NCI-H1694 (cell line): ENCODE measurements around the gene PPFIA1.
"Not testable (repeated sequence)": the region's sequence is repeated elsewhere in the genome, so short reads cannot be mapped to it uniquely, and the experiment has no call there.

Experiments used
- DNase-seq: peaks from one replicate; lab custom pipeline; 2025; lab: John Stamatoyannopoulos, UW

Gene PPFIA1

DNA sequence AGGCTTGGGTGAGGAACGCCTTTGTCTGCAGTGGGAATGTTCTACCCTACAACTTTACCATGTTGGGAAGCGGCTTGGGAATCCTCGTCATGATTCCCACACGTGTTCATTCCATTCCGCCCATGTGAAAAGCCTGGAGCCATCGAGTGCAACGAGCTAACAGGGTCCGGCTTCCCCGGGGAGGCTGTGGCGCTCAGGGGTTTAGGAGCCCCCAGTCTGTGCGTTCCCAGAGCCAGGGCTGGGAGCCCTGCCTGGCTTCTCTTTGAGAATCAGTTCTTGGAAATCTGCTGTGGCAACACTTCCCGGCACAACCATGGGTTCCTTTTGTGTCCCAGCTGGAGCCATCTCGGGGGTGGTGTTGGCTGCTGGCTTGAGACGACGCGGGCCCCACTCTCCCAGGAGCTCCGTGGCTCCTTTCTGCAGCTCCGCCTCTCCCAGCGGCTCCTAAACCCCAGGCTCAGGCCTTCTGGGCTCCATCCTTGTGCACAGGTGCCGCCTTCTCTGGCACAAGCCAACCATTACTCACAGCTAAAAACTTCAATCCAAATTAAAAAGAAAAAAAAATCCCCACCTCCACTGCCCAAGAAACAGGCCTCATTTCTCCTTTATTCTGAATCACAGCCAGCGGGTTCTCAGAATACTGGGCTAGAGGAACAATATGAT, 18.7 kb upstream of the PPFIA1 start:
- no peak for DNase-seq

DNA sequence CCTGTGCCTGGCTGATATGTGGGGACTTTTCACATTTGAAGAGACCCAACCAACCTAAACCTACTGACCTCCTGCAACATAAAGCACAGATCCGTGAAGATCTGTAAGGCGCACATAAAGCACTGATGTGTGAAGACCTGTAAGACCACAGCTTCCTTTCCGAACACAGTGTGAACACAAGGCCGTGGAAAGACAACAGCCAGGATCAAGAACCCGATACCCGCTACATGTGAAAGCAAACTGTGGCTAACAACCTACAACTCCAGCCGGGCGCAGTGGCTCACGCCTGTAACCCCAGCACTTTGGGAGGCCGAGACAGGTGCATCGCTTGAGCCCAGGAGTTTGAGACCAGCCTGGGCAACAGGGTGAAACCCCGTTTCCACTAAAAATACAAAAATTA, 17.6 kb upstream of the PPFIA1 start:
- no peak for DNase-seq

DNA sequence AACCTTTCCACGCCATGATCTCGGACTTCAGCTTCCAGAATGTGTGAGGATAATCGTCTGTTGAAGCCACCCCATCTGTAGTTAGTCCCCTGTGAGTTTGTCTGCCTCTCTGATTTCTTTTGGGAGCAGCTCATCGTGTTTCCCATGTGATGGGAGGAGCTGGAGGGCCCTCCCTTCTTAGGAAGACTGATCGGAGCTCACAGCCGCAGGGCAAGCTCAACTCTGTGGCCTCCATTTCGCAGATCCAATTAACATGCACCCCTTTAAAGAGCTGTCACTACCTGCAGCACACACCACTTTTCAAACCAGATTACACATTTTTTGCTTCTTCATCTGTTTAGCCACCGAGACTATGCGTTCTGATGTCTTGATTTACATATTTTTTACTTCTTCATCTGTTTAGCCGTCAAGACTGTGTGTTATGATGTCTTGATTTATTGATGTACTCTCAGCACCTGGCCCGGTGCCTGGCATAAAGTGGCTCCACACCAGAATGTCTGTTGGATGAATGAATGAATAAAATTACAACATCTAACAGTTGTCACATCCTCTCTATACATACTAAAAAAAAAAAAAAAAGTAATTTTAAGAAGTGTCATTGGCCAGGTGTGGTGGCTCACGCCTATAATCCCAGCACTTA, 14.9 kb upstream of the PPFIA1 start:
- DNase-seq, result no peak

DNA sequence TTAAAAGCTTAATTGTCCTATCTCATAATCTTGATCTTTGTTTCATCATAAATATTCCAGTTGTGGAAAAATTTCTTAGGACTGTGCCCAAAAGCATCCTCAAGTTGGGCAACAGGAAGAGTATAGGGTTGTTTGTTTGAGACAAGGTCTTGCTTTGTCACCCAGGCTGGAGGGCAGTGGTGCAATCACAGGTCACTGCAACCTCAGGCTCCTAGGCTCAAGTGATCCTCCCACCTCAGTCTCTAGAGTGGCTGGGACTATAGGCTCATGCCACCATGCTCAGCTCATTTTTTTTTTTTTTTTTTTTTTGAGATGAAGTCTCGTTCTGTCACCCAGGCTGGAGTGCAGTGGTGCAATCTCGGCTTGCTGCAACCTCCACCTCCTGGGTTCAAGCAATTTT, 11.4 kb upstream of the PPFIA1 start:
- not testable (repeated sequence) for DNase-seq

DNA sequence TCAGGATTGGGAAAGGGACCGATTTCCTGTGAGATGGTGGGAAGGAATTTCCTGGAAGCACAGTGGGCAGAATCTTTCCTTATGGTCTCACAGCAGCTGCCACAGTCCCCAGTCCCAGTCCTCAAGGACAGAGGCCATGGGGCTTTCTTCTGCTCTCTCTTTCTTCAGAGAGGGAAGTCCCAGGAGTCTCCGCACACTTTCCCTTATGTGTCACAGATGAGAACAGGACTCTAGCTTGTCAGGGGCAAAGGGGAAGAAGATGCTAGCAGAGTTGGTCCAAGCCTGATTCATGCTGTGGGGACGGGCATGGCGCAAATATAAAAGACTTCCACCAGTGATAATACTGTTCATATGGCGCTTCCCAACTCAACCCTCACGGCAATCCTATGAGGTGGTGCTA, 7.5 kb upstream of the PPFIA1 start:
- no peak for DNase-seq

DNA sequence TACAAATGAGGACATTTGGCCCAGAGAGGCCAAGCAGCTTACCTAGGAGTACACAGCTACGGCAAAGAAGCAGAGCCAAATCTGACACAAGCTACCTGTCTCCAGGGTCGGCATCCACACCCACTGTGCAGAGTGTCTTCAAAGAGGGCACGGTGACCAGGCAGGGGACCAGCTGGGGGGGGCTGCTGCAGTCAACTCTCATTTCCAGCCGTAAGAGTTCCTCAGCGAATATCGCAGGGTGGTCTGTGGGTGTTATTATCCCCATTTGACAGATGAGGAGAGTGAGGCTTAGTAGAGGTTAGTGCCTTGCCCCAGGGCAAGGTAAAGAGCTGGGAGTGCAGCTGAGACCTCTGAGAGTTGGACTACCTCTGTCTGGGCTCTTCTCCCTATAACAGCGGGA, 7.1 kb upstream of the PPFIA1 start:
- no peak for DNase-seq

DNA sequence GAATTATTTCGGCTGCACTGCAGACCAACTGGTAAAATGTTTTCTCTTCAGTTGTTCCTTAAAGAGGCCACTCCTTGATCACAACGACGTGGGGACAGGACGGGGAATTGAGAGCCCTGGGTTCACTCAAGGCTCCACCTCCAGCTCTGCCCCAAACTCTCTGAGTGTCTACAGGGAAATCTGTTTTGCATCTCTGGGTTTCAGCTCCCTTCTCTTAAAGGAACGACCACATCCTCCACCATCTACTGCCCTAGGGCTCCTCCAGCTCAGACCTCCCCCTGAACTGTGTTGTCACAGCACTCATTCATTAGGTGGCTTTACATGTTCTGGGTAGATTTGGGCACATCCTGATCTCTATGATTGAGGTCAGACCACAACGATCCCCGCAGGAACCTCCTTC, 5.1 kb upstream of the PPFIA1 start:
- no peak for DNase-seq

DNA sequence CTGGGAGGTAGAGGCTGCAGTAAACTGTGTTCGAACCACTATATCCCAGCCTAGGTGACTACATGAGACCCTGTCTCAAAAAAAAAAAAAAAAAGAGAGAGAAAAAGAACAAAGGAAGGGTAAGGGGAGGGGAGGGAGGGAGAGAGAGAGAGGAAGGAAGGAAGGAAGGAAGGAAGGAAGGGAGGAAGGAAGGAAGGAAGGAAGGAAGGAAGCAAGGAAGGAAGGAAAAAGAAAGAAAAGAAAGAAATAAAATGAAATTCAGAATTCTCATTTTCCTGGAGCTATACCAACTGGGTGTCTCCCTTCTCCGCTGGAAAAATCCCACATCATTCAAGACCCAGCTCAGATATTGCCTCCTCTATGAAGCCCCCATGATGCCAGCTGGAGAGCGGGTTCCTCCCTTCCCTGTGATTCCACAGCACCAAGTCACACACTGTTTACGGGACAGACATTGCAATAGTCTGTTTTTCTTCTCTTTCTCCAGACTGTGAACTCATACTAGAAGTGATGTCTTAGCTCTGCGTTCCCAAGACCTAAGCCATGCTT, 3.0 kb upstream of the PPFIA1 start:
- no peak for DNase-seq

DNA sequence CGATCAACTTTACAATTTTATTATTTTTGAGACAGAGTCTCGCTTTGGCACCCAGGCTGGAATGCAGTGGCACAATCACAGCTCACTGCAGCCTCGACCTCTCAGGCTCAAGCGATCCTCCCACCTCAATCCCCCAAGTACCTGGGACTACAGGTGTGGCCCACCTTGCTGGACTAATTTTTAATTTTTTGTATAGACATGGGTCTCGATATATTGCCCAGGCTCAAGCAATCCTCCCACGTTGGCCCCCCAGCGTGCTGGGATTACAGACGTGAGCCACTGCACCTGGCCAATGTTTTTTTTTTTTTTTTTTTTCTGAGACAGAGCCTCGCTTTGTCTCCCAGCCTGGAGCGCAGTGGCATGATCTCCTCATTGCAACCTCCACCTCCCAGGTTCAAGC, 2.0 kb upstream of the PPFIA1 start:
- DNase-seq, result no peak

DNA sequence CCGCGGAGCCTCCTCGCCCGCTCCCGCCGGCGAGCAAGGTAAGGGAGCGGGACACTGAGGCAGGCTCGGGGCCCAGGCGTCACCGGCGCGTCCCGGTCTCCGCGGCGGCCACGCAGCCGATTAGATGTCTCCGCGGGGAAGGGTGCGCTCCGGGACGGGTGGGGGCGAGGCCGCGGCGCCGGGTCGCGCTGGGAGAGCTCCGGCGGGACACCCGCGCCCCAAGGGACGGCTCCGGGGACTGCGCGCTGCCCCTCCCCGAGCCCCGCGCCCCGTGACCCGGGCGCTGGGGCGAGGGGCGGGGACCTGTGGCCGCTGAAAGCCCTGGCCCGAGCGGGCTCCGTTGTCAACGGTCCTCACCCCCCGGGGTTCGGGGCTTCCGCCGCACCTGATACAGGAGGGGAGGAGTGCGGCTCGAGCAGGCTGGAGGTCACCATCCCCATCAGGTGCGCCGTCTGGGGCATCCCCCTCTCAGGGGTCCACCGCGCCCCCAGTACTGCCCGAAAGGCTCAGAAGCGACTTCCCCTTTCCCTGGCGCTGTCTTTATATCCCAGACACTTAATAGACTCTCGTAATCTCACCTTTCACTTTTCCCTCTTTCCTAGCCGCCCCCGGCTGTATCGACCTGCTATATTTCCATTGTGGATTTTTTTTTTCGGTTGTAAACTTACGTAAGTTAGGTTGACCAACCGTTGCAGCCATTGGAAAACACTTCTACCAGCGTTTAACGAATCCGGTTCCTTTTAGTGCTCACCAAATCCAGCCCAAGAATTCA, 573 bp downstream of the PPFIA1 start:
- DNase-seq, result no peak

DNA sequence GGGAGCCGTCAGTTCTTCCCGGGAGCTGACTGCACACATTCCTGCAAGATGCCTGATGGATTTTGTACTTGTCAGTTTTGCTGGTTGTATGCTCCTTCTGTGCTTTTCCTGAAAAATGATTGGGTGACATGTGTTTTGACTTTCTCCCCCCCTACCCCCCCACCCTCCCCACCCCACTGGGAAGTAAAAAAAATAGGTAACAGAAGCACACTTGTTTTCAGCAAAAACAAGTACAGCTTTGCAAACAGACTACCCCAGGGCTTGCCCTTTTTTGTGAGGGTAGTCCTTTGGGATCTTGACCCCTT, 1.1 kb downstream of the PPFIA1 start:
- DNase-seq, result no peak

DNA sequence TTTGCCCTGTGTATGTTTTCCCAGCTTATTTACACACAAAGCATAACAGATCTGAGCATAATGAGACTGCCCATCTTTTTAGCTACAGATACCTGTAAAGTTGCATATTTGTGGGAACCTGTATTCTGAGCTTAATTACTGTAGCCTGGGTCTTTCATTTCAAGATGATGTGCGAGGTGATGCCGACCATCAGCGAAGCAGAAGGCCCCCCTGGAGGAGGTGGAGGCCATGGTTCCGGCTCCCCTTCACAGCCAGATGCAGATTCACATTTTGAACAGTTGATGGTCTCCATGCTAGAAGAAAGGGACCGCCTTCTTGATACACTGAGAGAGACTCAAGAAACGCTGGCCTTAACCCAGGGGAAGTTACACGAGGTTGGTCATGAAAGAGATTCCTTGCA, 1.5 kb downstream of the PPFIA1 start:
- DNase-seq, result no peak

DNA sequence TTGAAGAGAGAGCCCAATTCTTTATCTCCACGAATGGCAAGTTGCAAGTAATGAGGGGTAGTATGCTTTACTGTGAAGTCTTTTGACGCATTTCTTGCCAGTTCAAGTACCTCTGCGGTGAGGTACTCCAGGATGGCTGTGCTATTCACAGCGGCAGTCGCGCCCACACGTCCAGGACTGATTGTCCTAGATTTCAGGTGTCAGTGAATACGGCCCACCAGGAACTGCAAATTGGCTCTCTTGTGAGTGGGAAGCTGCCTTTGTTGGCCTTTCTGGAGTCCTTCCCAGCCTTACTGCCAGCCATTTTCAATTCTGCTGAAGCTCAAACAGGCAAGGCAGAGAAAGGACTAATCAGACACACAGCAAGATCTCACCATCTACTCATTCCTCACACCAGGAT, 8.5 kb downstream of the PPFIA1 start:
- DNase-seq, result no peak

DNA sequence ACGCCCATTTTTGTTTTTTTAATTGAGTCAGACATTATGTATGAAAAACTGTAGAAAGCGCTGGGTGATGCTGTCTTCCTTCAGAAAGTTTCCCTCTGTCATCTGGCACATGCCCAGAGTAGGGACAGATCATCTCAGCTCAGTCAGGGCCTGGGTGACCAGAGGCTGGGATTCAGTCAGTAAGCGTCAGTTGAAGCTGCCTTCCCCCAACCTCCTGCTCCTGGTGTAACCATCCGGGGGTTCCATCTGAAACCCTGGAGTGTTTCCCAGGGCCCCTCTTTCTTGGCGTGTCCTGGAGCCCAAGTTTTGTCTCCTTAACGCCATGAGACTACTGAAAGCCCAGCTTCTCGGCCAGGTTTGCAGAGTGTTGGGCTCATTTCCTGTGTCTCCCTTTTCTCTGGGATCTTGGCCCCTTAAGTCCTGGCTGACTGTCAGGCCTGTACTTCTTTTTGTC, 10.7 kb downstream of the PPFIA1 start:
- DNase-seq, result no peak

DNA sequence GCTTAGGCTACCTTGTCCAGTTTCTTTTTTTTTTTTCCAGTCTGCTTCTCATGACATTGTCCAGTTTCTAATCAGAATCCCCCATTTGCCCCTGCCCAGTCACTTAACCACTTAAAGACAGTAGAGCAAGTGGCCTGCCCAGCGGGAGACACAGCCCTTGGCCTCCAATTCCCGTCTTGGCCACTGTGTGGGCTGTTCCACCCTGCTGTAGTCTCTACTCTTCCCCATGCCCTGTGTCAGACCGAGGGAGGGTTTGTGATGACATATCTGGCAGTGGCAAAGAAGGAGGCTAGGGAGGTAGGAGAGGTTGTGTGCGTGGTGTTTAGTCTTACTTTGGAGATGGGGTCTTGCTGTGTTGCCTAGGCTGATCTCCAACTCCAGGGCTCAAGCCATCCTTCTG, 11.5 kb downstream of the PPFIA1 start:
- DNase-seq, result no peak

DNA sequence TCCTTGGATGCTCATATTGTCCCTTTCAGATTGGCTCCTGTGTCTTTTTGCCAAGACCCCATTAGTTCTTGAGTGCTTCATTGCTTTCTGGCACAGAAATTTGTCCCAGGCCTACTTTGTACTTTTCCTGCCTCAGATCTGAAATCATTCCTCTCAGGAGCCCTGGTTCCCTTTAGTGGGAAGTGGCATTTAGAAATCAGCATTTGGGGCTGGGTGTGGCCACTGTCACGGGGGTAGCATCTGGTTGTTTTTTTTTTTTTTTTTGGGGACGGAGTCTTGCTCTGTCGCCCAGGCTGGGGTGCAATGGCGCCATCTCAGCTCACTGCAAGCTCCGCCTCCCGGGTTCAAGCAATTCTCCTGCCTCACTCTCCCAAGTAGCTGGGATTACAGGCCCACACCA, 18.2 kb downstream of the PPFIA1 start:
- DNase-seq, result no peak

DNA sequence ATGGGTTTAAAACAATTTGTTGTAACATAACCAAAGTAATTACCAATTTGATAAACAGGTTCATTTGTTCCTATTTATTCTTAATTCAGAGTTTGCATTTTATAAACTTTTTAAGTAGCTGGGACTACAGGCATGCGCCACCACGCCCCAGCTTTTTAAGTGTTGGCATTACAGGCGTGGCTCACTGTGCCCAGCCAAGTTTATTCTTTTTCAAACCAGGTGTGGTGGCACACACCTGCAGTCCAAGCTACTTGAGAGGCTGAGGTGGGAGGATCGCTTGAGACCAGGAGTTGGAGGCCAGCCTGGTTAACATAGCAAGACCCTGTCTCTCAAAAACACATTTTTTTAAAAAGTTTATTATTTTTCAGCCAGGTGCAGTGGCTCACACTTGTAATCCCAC, 19.1 kb downstream of the PPFIA1 start:
- DNase-seq, result no peak

DNA sequence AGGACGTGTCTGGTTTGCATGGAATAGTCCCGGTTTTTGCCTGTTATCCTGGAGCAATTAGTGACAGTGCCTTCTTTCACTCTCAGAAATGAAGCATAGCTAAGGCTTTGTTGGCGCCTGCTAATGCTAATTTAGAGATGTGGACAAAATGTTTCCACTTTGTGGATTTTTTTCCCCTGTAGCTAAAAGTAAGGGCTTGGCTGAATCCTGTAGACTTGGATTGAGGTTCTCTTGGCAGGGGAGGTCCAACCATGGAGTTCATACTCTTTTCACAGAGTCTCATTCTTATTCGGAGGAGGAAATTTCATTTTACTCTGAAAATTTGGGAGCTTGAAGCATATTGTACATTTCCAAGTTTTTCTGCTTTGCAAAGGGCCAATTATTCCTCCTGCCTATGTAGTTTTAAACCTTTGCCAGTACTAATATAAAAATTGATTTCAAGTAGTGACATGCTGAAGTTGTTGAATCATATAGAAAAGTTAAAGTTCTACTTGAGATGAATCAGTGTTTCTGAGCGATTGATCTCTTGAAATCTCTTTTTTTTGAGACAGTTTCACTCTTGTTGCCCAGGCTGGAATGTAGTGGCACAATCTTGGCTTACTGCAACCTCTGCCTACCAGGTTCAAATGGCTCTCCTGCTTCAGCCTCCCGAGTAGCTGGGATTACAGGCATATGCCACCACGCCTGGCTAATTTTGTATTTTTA, 20.0 kb downstream of the PPFIA1 start:
- DNase-seq, result no peak

DNA sequence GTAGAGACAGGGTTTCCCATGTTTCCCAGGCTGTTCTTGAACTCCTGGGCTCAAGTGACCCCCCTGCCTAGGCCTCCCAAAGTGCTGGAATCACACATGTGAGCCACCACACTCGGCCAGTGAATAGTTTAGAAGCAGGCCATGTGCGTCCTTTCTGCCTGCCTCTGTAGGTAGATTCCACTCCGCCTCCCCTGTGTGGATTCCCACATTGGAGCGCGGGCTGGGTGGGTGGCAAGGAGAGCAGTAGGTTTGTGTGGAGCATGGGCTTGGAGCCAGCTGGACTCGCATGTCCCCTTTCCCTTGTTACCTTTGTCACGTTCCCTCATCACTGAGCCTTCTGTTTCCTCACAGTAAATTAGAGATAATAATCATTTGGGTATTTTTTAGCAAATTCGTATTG, 21.7 kb downstream of the PPFIA1 start:
- DNase-seq, result no peak

DNA sequence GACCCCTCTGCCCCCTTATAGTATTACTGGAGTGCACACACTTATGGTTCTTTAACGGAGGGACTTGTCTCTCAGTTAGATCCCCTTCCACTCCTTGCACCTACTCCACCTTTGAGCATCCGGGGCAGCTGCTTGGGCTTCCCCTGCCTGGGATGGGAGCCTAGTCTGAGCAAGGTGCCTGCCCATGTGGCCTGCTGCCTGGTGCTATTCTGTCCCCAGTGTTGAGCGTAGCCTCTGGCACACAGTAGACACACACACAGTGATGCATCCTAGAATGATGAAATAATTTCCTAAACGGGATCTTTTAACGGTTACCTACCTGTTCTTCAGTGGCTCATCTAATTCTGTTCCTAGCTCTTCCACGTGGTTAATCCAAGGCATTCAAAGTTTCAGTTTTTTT, 22.4 kb downstream of the PPFIA1 start:
- DNase-seq, result no peak

DNA sequence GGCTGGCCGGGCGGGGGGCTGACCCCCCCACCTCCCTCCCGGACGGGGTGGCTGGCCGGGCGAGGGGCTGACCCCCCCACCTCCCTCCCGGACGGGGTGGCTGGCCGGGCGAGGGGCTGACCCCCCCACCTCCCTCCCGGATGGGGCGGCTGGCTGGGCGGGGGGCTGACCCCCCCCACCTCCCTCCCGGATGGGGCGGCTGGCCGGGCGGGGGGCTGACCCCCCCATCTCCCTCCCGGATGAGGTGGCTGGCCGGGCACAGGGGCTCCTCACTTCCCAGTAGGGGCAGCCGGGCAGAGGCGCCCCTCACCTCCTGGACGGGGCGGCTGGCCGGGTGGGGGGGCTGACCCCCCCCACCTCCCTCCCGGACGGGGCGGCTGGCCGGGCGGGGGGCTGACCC, 24.7 kb downstream of the PPFIA1 start:
- DNase-seq, result not testable (repeated sequence)

DNA sequence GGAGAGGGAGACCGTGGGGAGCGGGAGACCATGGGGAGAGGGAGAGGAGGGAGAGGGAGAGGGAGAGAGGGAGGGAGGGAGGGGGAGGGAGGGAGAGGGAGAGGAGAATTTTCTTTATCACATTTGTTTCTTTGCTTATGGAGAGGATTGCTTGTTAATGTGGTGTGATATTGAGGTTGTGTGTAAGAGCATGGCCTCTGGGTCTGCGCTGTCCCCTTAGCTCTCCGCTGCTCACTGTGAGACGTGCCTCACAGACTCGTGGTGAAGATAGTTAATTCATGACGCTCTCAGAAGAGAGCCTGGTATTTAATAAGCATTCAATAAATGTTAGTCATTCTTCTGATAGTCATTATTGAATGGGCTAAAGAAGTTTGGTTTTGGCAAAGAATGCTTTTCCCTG, 26.2 kb downstream of the PPFIA1 start:
- no peak for DNase-seq

DNA sequence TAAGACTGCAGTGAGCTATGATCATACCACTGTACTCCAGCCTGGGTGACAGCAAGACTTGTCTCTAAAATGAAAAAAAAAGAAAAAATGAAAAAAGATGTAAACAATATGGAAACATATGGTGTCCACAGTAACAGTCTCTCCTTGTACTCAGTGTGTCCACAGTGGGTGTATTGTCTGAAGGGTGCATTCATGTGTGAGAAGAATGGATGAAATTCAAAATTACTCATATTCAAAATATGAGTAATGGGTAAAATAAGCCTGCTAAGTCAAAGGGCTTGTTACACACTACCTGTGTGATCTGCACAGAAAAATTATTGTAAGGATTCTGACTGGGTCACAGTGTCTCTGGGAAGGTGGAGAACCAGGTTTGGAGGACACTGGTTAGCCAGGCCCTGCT, 26.9 kb downstream of the PPFIA1 start:
- no peak for DNase-seq
